ENCODE measurements around the gene CPM. TPM values are rescaled to one million over a fixed set of nuclear protein-coding genes. Genes with fewer than 3 reads are reported as not detected.

The CPM gene
- total RNA-seq, 1 experiment from 2014 or later = 4.2 TPM

DNA sequence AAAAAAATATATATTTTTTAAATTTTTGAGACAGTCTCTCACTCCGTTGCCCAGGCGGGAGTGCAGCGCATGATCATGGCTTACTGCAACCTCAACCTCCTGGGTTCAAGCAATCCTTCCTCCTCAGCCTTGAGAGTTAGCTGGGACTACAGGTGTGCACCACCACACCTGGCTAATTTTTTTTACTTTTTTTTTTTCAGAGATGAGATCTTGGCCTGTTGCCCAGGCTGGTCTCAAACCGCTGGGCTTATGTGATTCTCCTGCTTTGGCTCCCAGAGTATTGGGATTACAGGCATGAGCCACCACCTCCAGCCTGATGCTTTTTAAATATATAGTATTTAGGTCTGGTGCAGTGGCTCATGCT is 100.5 kb downstream of the CPM start:
- peaks cover 20% of the 10 kb centered on the region for H3F3A ChIP-seq (ENCODE audit: insufficient read depth, low read depth)
- POLR2A ChIA-PET (ENCODE audit: unreplicated experiment) = interaction anchor here (0.7 kb wide), 1 partner anchor 753 kb away, joined by 7 read pairs; the partner anchor contains the start of gene CCT2
- peaks cover 38% of the 10 kb centered on the region for H3K36me3 ChIP-seq (ENCODE audit: low read depth)
- DNase-seq = no peak
- H4K20me1 ChIP-seq (ENCODE audit: insufficient read depth) = 0 out of 2 replicates have a peak, but pooled peaks cover 6% of the 10 kb centered on the region
- TF ChIP-seq EZH2 (IDR thresholded peaks at IDR 0.05; ENCODE audit: low read depth) = no peak
- no peak for TF ChIP-seq CTCF (conservative IDR thresholded peaks at IDR 0.05)
- H3K27ac ChIP-seq = no peak overlapping the region
- no TSS peak for BruUV-seq (replicated peaks)
- intact Hi-C loops (cut with micrococcal nuclease; ENCODE audit: unreplicated experiment) = loop anchor here (10.0 kb wide), 1 partner anchor 432 kb away; no protein-coding TSS in a partner anchor
- no peak overlapping the region for H2AFZ ChIP-seq
- H3K9me2 ChIP-seq (ENCODE audit: insufficient read depth) = no peaks in the 10 kb centered on the region
- no peak overlapping the region for H3K4me3 ChIP-seq
- H3K9me3 ChIP-seq (ENCODE audit: insufficient read depth, low read depth) = no peaks in the 10 kb centered on the region
- H3K79me2 ChIP-seq (ENCODE audit: low read depth) = 0 out of 2 replicates have a peak, but pooled peaks cover 3% of the 10 kb centered on the region
- no peaks in the 10 kb centered on the region for H3K27me3 ChIP-seq (ENCODE audit: insufficient read depth, low read depth)
- no peak overlapping the region for H3K4me2 ChIP-seq
- no peaks in the 10 kb centered on the region for H3K4me1 ChIP-seq (replicated peaks; ENCODE audit: insufficient read depth)
- CTCF ChIA-PET = no interaction called here

DNA sequence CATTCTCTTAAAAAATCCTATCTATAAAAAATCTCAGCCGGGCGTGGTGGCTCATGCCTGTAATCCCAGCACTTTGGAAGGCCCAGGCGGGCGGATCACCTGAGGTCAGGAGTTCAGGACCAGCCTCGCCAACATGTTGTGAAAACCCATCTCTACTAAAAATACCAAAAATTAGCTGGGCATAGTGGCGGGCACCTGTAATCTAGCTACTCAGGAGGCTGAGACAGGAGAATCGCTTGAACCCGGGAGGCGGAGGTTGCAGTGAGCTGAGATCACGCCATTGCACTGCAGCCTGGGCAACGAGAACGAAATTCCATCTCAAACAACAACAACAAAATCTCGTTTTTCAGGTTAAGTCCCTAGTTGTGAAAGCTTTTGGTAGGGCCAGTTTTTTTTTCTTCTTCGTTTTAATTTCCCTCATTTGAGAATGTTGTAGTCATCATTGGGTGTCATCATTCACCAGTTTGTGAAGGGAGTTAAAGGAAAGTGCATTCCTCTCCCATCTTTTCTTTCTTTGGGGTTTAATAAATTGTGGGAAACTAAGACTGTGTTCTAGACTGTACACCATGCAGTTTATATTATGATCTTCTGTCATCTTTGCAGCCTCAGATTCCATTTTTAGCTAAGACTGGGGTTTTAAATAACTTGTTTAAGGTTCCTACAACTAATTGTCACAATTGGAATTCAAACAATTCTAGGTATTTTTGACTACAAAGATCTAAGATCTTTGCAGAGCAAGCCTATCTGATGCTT is 101.0 kb downstream of the CPM start:
- Histone ChIP-seq H4K20me1 (ENCODE audit: insufficient read depth) (0 out of 2 replicates have a peak, but pooled peaks cover 6% of the 10 kb centered on the region), H3K27ac (no peak overlapping the region)
- CTCF ChIA-PET = no interaction called here

DNA sequence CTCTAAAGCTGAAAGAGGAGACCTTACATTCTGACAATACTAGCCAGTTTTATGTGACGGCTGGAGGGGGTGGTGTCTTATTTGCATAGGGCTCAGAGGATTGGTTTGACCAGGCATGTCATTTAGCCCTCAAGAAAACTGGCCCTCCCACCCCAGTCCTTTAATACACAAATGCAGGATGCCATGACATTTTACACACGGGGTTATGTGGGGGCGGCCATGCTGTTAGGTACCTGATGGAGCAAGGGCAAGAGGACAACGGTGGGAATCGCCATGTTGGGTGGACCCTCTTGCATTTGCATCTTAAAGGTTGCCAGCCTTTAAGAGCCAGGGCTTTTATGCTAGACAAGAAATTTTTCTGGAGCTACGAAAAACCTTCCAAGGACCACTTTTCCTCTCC is 101.7 kb downstream of the CPM start:
- H4K20me1 ChIP-seq (ENCODE audit: insufficient read depth) = 0 out of 2 replicates have a peak, but pooled peaks cover 6% of the 10 kb centered on the region
- no peak overlapping the region for H2AFZ ChIP-seq
- peaks cover 42% of the 10 kb centered on the region for H3K36me3 ChIP-seq (ENCODE audit: low read depth)
- no peaks in the 10 kb centered on the region for H3K27me3 ChIP-seq (ENCODE audit: insufficient read depth, low read depth)
- H3K79me2 ChIP-seq (ENCODE audit: low read depth) = 0 out of 2 replicates have a peak, but pooled peaks cover 3% of the 10 kb centered on the region
- no peak overlapping the region for H3K27ac ChIP-seq
- H3K9me2 ChIP-seq (ENCODE audit: insufficient read depth) = no peaks in the 10 kb centered on the region
- TF ChIP-seq CTCF (conservative IDR thresholded peaks at IDR 0.05) (no peak), EZH2 (IDR thresholded peaks at IDR 0.05; ENCODE audit: low read depth) (no peak)
- no peak for DNase-seq
- intact Hi-C loops (cut with micrococcal nuclease; ENCODE audit: unreplicated experiment) = loop anchor here (10.0 kb wide), 1 partner anchor 434 kb away; no protein-coding TSS in a partner anchor
- no TSS peak for BruUV-seq (replicated peaks)
- no peak overlapping the region for H3K4me2 ChIP-seq
- H3K9me3 ChIP-seq (ENCODE audit: insufficient read depth, low read depth) = no peaks in the 10 kb centered on the region
- ChIA-PET POLR2A (ENCODE audit: unreplicated experiment) (interaction anchor here (0.7 kb wide), 1 partner anchor 327 kb away, joined by 4 read pairs; no protein-coding TSS in a partner anchor), CTCF (interaction anchor here (0.6 kb wide), 1 partner anchor 18 kb away, joined by 8 read pairs; no protein-coding TSS in a partner anchor)
- peaks cover 26% of the 10 kb centered on the region for H3F3A ChIP-seq (ENCODE audit: insufficient read depth, low read depth)
- no peak overlapping the region for H3K4me3 ChIP-seq
- no peaks in the 10 kb centered on the region for H3K4me1 ChIP-seq (replicated peaks; ENCODE audit: insufficient read depth)

More for the DNA sequence above, 101.0 kb downstream of the CPM start:
- Histone ChIP-seq H2AFZ (no peak overlapping the region), H3K9me3 (ENCODE audit: insufficient read depth, low read depth) (no peaks in the 10 kb centered on the region), H3K79me2 (ENCODE audit: low read depth) (0 out of 2 replicates have a peak, but pooled peaks cover 3% of the 10 kb centered on the region), H3F3A (ENCODE audit: insufficient read depth, low read depth) (peaks cover 20% of the 10 kb centered on the region), H3K9me2 (ENCODE audit: insufficient read depth) (no peaks in the 10 kb centered on the region), H3K4me3 (no peak overlapping the region), H3K27me3 (ENCODE audit: insufficient read depth, low read depth) (no peaks in the 10 kb centered on the region), H3K4me1 (replicated peaks; ENCODE audit: insufficient read depth) (no peaks in the 10 kb centered on the region), H3K36me3 (ENCODE audit: low read depth) (peaks cover 38% of the 10 kb centered on the region), H3K4me2 (no peak overlapping the region)
- DNase-seq = no peak
- POLR2A ChIA-PET (ENCODE audit: unreplicated experiment) = interaction anchor here (0.7 kb wide), 2 partner anchors 326 to 753 kb away, joined by 4 to 7 read pairs; partner anchors contain the start of gene CCT2
- TF ChIP-seq CTCF (conservative IDR thresholded peaks at IDR 0.05) = no peak
- TF ChIP-seq EZH2 (IDR thresholded peaks at IDR 0.05; ENCODE audit: low read depth) = no peak
- intact Hi-C loops (cut with micrococcal nuclease; ENCODE audit: unreplicated experiment) = loop anchor here (10.0 kb wide), 1 partner anchor 433 kb away; no protein-coding TSS in a partner anchor
- BruUV-seq (replicated peaks) = no TSS peak
